ENCODE data around the gene RNGTT. TPM values are rescaled to one million over a fixed set of nuclear protein-coding genes. Genes with fewer than 3 reads are reported as not detected.

The RNGTT gene
- total RNA-seq, 2 experiments from 2014 or later = 11.6 to 12.4 TPM

GRCh38 chr6:88865275-88865674 lies 98.1 kb downstream of the RNGTT start:
- CTCF ChIA-PET = no interaction called here
- intact Hi-C loops (cut with DNase I, micrococcal nuclease) = no loop called here

GRCh38 chr6:88864359-88865054 lies 98.9 kb downstream of the RNGTT start:
- no peak overlapping the region for H3K4me3 Mint-ChIP-seq
- H3K9me3 Mint-ChIP-seq = no peaks in the 10 kb centered on the region
- no peaks in the 10 kb centered on the region for H3K27me3 Mint-ChIP-seq
- Histone ChIP-seq H3K4me3 (ENCODE audit: low read length) (no peak overlapping the region), H3K27me3 (ENCODE audit: control insufficient read depth in 1 of 2, insufficient read depth in 2 of 2, low read length in 2 of 2) (no peaks in the 10 kb centered on the region), H3K27ac (ENCODE audit: low read depth in 1 of 2, low read length in 2 of 2) (no peak overlapping the region), H3K4me1 (ENCODE audit: insufficient read depth, low read length) (no peaks in the 10 kb centered on the region), H3K9me3 (ENCODE audit: control insufficient read depth in 1 of 2, insufficient read depth in 1 of 2, low read length in 2 of 2) (no peaks in the 10 kb centered on the region), H3K36me3 (ENCODE audit: insufficient read depth, low read length) (peaks cover 8% of the 10 kb centered on the region)
- POLR2A ChIA-PET = no interaction called here
- ATAC-seq (ENCODE audit: poor library complexity) (no peak), DNase-seq (no peak)
- intact Hi-C loops (cut with DNase I, micrococcal nuclease) = no loop called here
- H3K36me3 Mint-ChIP-seq (ENCODE audit: low read depth) = peaks cover 33% of the 10 kb centered on the region
- TF ChIP-seq CTCF (IDR thresholded peaks at IDR 0.05) = no peak
- peaks cover 24% of the 10 kb centered on the region for H3K4me1 Mint-ChIP-seq (ENCODE audit: low read depth)
- CTCF ChIA-PET = no interaction called here
- no peak overlapping the region for H3K27ac Mint-ChIP-seq

More at GRCh38 chr6:88865275-88865674, 98.1 kb downstream of the RNGTT start:
- ATAC-seq (ENCODE audit: poor library complexity) = no peak
- peak in 1 of 14 experiments; percentile 13 for DNase-seq
- Mint-ChIP-seq H3K27ac (no peak overlapping the region), H3K4me3 (peak overlapping the region; percentile 54), H3K4me1 (ENCODE audit: low read depth) (peaks cover 24% of the 10 kb centered on the region), H3K36me3 (ENCODE audit: low read depth) (peaks cover 27% of the 10 kb centered on the region), H3K27me3 (no peaks in the 10 kb centered on the region), H3K9me3 (no peaks in the 10 kb centered on the region)
- no peak overlapping the region for H3K4me3 ChIP-seq (ENCODE audit: low read length)
- H3K36me3 ChIP-seq (ENCODE audit: insufficient read depth, low read length) = peaks cover 8% of the 10 kb centered on the region
- H3K27me3 ChIP-seq (ENCODE audit: control insufficient read depth in 1 of 2, insufficient read depth in 2 of 2, low read length in 2 of 2) = no peaks in the 10 kb centered on the region
- no peak for TF ChIP-seq CTCF (IDR thresholded peaks at IDR 0.05)
- H3K27ac ChIP-seq (ENCODE audit: low read depth in 1 of 2, low read length in 2 of 2) = no peak overlapping the region
- POLR2A ChIA-PET = no interaction called here
- H3K4me1 ChIP-seq (ENCODE audit: insufficient read depth, low read length) = no peaks in the 10 kb centered on the region
- no peaks in the 10 kb centered on the region for H3K9me3 ChIP-seq (ENCODE audit: control insufficient read depth in 1 of 2, insufficient read depth in 1 of 2, low read length in 2 of 2)

GRCh38 chr6:88860310-88860709 lies 103.1 kb downstream of the RNGTT start:
- Histone ChIP-seq H3K27me3 (ENCODE audit: control insufficient read depth in 1 of 2, insufficient read depth in 2 of 2, low read length in 2 of 2) (no peaks in the 10 kb centered on the region), H3K27ac (ENCODE audit: low read depth in 1 of 2, low read length in 2 of 2) (no peak overlapping the region), H3K36me3 (ENCODE audit: insufficient read depth, low read length) (peaks cover 8% of the 10 kb centered on the region), H3K9me3 (ENCODE audit: control insufficient read depth in 1 of 2, insufficient read depth in 1 of 2, low read length in 2 of 2) (no peaks in the 10 kb centered on the region), H3K4me3 (ENCODE audit: low read length) (no peak overlapping the region), H3K4me1 (ENCODE audit: insufficient read depth, low read length) (no peaks in the 10 kb centered on the region)
- Mint-ChIP-seq H3K9me3 (no peaks in the 10 kb centered on the region), H3K4me3 (no peak overlapping the region), H3K36me3 (ENCODE audit: low read depth) (peaks cover 35% of the 10 kb centered on the region), H3K4me1 (ENCODE audit: low read depth) (peaks cover 10% of the 10 kb centered on the region), H3K27ac (no peak overlapping the region), H3K27me3 (no peaks in the 10 kb centered on the region)
- intact Hi-C loops (cut with DNase I, micrococcal nuclease) = no loop called here
- ChIA-PET CTCF (no interaction called here), POLR2A (no interaction called here)
- no peak for TF ChIP-seq CTCF (IDR thresholded peaks at IDR 0.05)
- ATAC-seq (ENCODE audit: poor library complexity) (no peak), DNase-seq (no peak)

Data from CD4-positive, alpha-beta T cell (primary cell).